H1 (cell line): ENCODE results near the gene USP36. TPM values are rescaled to one million over a fixed set of nuclear protein-coding genes. Genes with fewer than 3 reads are reported as not detected.

ENCODE experiments used
- CTCF ChIA-PET: fragments of 300-600 bp; sonication (Branson Sonifier 250); formaldehyde crosslinking; loops from one replicate; lab custom pipeline; 2021; ENCODE audit not compliant: partially characterized antibody; lab: Charles Lee
- POLR2A ChIA-PET: fragments of 300-600 bp; sonication (Branson Sonifier 250); formaldehyde crosslinking; loops from one replicate; lab custom pipeline; 2021; ENCODE audit warnings: inconsistent platforms; ENCODE audit not compliant: partially characterized antibody; lab: Charles Lee
- DNase-seq, 2 experiments: peaks; one replicate each; pipeline versions ENCODE4 v3.0.0 to v3.0.0-alpha.2; 2010 to 2022; ENCODE audit warnings: low spot score in 2 of 2, low read depth in 1 of 2, mixed read lengths in 1 of 2
- FAIRE-seq: peaks from 2 replicates; lab custom pipeline; 2011; peaks lifted over from hg19 to GRCh38; lab: Jason Lieb, UNC
- H2AFZ ChIP-seq: 2 replicates; pipeline ENCODE4 v1.8.1; 2012; ENCODE audit warnings: low read length, inconsistent platforms
- H2AK5ac ChIP-seq: 2 replicates; pipeline ENCODE4 v1.6.1; 2013; ENCODE audit warnings: low read depth, low read length
- H2BK120ac ChIP-seq: replicated peaks from 2 replicates; pipeline ENCODE3; 2013; ENCODE audit warnings: low read depth, low read length, inconsistent platforms
- H2BK12ac ChIP-seq: 2 replicates; pipeline ENCODE4 v1.6.1; 2013; ENCODE audit warnings: low read depth, low read length
- H2BK15ac ChIP-seq: 2 replicates; pipeline ENCODE4 v1.6.1; 2013; ENCODE audit warnings: low read length
- H2BK20ac ChIP-seq: 2 replicates; pipeline ENCODE4 v1.6.1; 2013; ENCODE audit warnings: low read length
- H2BK5ac ChIP-seq: 2 replicates; pipeline ENCODE4 v1.6.1; 2013; ENCODE audit warnings: low read depth, low read length
- H3K14ac ChIP-seq: 2 replicates; pipeline ENCODE4 v1.6.1; 2013; ENCODE audit warnings: inconsistent platforms; ENCODE audit not compliant: insufficient read length
- H3K18ac ChIP-seq: 2 replicates; pipeline ENCODE4 v1.6.1; 2013; ENCODE audit warnings: low read length; ENCODE audit errors: extremely low read depth
- H3K23ac ChIP-seq: 2 replicates; pipeline ENCODE4 v1.6.1; 2013; ENCODE audit warnings: inconsistent platforms; ENCODE audit not compliant: insufficient read length
- H3K23me2 ChIP-seq: 2 replicates; pipeline ENCODE4 v1.6.1; 2013; ENCODE audit warnings: low read depth, low read length
- H3K27ac ChIP-seq: 2 replicates; pipeline ENCODE4 v1.6.1; 2011; ENCODE audit warnings: low read depth, low read length, inconsistent platforms
- H3K27me3 ChIP-seq, 4 experiments: replicated peaks in 1 of 4; 1 replicate in 1 of 4; 2 replicates in 3 of 4; pipeline versions ENCODE4 v1.6.1 to v1.8.1; 2011 to 2013; ENCODE audit warnings: low read length in 3 of 4, mild to moderate bottlenecking in 3 of 4, inconsistent platforms in 2 of 4, mixed read lengths in 2 of 4, moderate library complexity in 1 of 4; ENCODE audit not compliant: control insufficient read depth in 3 of 4, insufficient read depth in 3 of 4; ENCODE audit errors: extremely low read depth in 1 of 4
- H3K36me3 ChIP-seq, 4 experiments: 2 replicates each; pipeline versions ENCODE4 v1.6.1 to v1.8.1; 2011 to 2013; ENCODE audit warnings: mild to moderate bottlenecking in 4 of 4, low read length in 3 of 4, moderate library complexity in 2 of 4, control low read depth in 1 of 4, inconsistent platforms in 1 of 4; ENCODE audit not compliant: insufficient read depth in 4 of 4, control insufficient read depth in 2 of 4
- H3K4ac ChIP-seq: replicated peaks from 2 replicates; pipeline ENCODE3; 2013; ENCODE audit warnings: low read length, low read depth, mixed read lengths, inconsistent platforms; ENCODE audit not compliant: insufficient read length
- H3K4me1 ChIP-seq, 4 experiments: replicated peaks in 1 of 4; 1 replicate in 1 of 4; 2 replicates in 3 of 4; pipeline versions ENCODE4 v1.6.1 to v1.8.1; 2011 to 2013; ENCODE audit warnings: low read length in 3 of 4, inconsistent platforms in 2 of 4, mixed read lengths in 1 of 4; ENCODE audit not compliant: insufficient read depth in 4 of 4, control insufficient read depth in 3 of 4
- H3K4me2 ChIP-seq, 2 experiments: 2 replicates each; pipeline versions ENCODE4 v1.6.1 to v1.8.1; 2011 to 2013; ENCODE audit warnings: low read depth in 2 of 2, low read length in 2 of 2, control low read depth in 1 of 2, inconsistent platforms in 1 of 2, mild to moderate bottlenecking in 1 of 2; ENCODE audit not compliant: insufficient read depth in 1 of 2
- H3K4me3 ChIP-seq, 4 experiments: fragments of 200-600, 300-600 bp in 1 of 4; sonication (generic), shearing (Covaris generic), sonication (Bioruptor Twin) in 1 of 4; 2 replicates each; pipeline versions ENCODE4 v1.5.1 to v1.8.1; 2011 to 2016; ENCODE audit warnings: low read length in 4 of 4, low read depth in 3 of 4, control low read depth in 2 of 4, inconsistent platforms in 2 of 4, mild to moderate bottlenecking in 2 of 4, mixed read lengths in 1 of 4, moderate library complexity in 1 of 4; ENCODE audit not compliant: insufficient read depth in 2 of 4; ENCODE audit errors: extremely low read depth in 1 of 4
- H3K56ac ChIP-seq: replicated peaks from 2 replicates; pipeline ENCODE3; 2013; ENCODE audit warnings: low read depth, mild to moderate bottlenecking, mixed read lengths, low read length, inconsistent platforms; ENCODE audit not compliant: insufficient read length
- H3K79me1 ChIP-seq: 2 replicates; pipeline ENCODE4 v1.6.1; 2013; ENCODE audit warnings: low read depth, low read length, control low read depth
- H3K79me2 ChIP-seq, 2 experiments: 2 replicates each; pipeline versions ENCODE4 v1.6.1 to v1.8.1; 2012 to 2013; ENCODE audit warnings: low read length in 2 of 2, mild to moderate bottlenecking in 2 of 2, inconsistent platforms in 1 of 2; ENCODE audit not compliant: insufficient read depth in 2 of 2, control insufficient read depth in 1 of 2
- H3K9ac ChIP-seq, 4 experiments: replicated peaks in 1 of 4; 1 replicate in 1 of 4; 2 replicates in 3 of 4; pipeline versions ENCODE4 v1.6.1 to v1.8.1; 2011 to 2013; ENCODE audit warnings: low read depth in 3 of 4, low read length in 3 of 4, control low read depth in 2 of 4, mild to moderate bottlenecking in 2 of 4, moderate library complexity in 2 of 4, inconsistent platforms in 1 of 4; ENCODE audit errors: extremely low read depth in 1 of 4
- H3K9me3 ChIP-seq, 2 experiments: 2 replicates each; pipeline versions ENCODE4 v1.6.1 to v1.8.1; 2012 to 2013; ENCODE audit warnings: mild to moderate bottlenecking in 2 of 2, moderate library complexity in 2 of 2, control low read depth in 1 of 2, inconsistent platforms in 1 of 2, low read depth in 1 of 2, low read length in 1 of 2, mixed read lengths in 1 of 2; ENCODE audit not compliant: insufficient read depth in 2 of 2
- H4K20me1 ChIP-seq, 2 experiments: replicated peaks in 1 of 2; 2 replicates each; pipeline versions ENCODE3 to v1.8.1; 2011 to 2013; ENCODE audit warnings: inconsistent platforms in 2 of 2, low read length in 2 of 2, mild to moderate bottlenecking in 1 of 2; ENCODE audit not compliant: insufficient read depth in 2 of 2, control insufficient read depth in 1 of 2
- H4K5ac ChIP-seq: 2 replicates; pipeline ENCODE4 v1.6.1; 2013; ENCODE audit warnings: low read length, low read depth, mixed read lengths, inconsistent platforms; ENCODE audit not compliant: insufficient read length
- H4K8ac ChIP-seq: 2 replicates; pipeline ENCODE4 v1.8.0; 2013; ENCODE audit warnings: mild to moderate bottlenecking, moderate library complexity, low read length, inconsistent platforms; ENCODE audit not compliant: insufficient read depth; ENCODE audit errors: extremely low read depth
- H4K91ac ChIP-seq: replicated peaks from 2 replicates; pipeline ENCODE3; 2013; ENCODE audit warnings: low read length, mixed read lengths, inconsistent platforms; ENCODE audit not compliant: insufficient read length
- BCL11A ChIP-seq, 2 experiments: IDR thresholded peaks; one replicate each; pipeline ENCODE4 v1.6.1; 2011; ENCODE audit warnings: low read depth in 2 of 2, low read length in 2 of 2, mild to moderate bottlenecking in 2 of 2
- KDM5A ChIP-seq: fragments of 200-600 bp; IDR thresholded peaks from 2 replicates; pipeline ENCODE4 v1.7.1; 2012; ENCODE audit warnings: mild to moderate bottlenecking, low read length, inconsistent platforms, mixed read lengths
- RNF2 ChIP-seq: fragments of 200-900, 300-1000 bp; sonication (generic); IDR thresholded peaks from 2 replicates; pipeline ENCODE4 v1.7.1; 2016; ENCODE audit warnings: borderline replicate concordance, low read depth, mild to moderate bottlenecking, antibody characterized with exemption, low read length; ENCODE audit not compliant: poor library complexity, severe bottlenecking; ENCODE audit errors: missing control alignments
- RXRA ChIP-seq: IDR thresholded peaks from 2 replicates; pipeline ENCODE4 v1.6.1; 2011; ENCODE audit warnings: low read depth, mild to moderate bottlenecking, low read length, moderate library complexity; ENCODE audit not compliant: insufficient read depth
- SIRT6 ChIP-seq: IDR thresholded peaks from one replicate; pipeline ENCODE4 v1.7.1; 2012; ENCODE audit warnings: low read length, inconsistent platforms
- TAF7 ChIP-seq: optimal IDR thresholded peaks from 2 replicates; pipeline ENCODE3; 2011; ENCODE audit warnings: low read depth, mild to moderate bottlenecking, inconsistent platforms, low read length, moderate library complexity, borderline replicate concordance
- WGBS, 2 experiments: shearing (Covaris generic) in 1 of 2; methylation state at CpG; one replicate each; pipeline versions ENCODE4 v1.1.6 to v1.1.7; 2013 to 2015; ENCODE audit warnings: low lambda C conversion rate in 2 of 2, mixed read lengths in 2 of 2, inconsistent platforms in 1 of 2, low coverage in 1 of 2, missing lambda C conversion rate in 1 of 2; ENCODE audit not compliant: insufficient replicate concordance in 2 of 2, insufficient coverage in 1 of 2, insufficient read length in 1 of 2; ENCODE audit errors: extremely low coverage in 1 of 2, missing lambda C conversion rate in 1 of 2; 5-methylcytosine and 5-hydroxymethylcytosine counted together
- polyA plus RNA-seq, 7 experiments: library from polyadenylated mRNA; depleted of rRNA in 3 of 7; stranded (reverse) in 5 of 7; unstranded in 2 of 7; fragments of >200 nt in 5 of 7; fragments of 200-250 nt in 2 of 7; gene quantifications; 1 replicate in 5 of 7; 2 replicates in 1 of 7; 4 replicates in 1 of 7; pipeline versions ENCODE4 v1.2.1 to v1.2.3, GENCODE V29; 2011 to 2013; ENCODE audit warnings: missing spikeins in 2 of 7, mixed read lengths in 2 of 7
- total RNA-seq: library from RNA; stranded (reverse); fragmentation: NEBNext Ultra II Directional; extraction: Animal tissue kit (Norgen Biotek cat#: 25700); gene quantifications from 2 replicates; pipeline ENCODE4 v1.2.1, GENCODE V29; 2021

The USP36 gene
- total and polyA plus RNA-seq, 2 of the 8 experiments (the other 6 are each of a cell fraction or from before 2014, with no cell fraction given) = 40.7 to 67.7 TPM

GRCh38 chr17:78777881-78778280 is 62.7 kb downstream of the USP36 start:
- Histone ChIP-seq H2AK5ac (0 out of 2 replicates have a peak overlapping the region, but pooled peaks have one; percentile 4), H3K79me1 (peaks cover 3% of the 10 kb centered on the region; the same call in 1 of the 2 replicates), H3K4me3 (no peak overlapping the region), H4K8ac (no peak overlapping the region), H2BK15ac (no peak overlapping the region), H3K9me3 (no peaks in the 10 kb centered on the region), H3K4ac (no peak overlapping the region), H2BK20ac (no peak overlapping the region), H3K23ac (no peak overlapping the region), H2AFZ (no peak overlapping the region), H3K36me3 (no peaks in the 10 kb centered on the region), H3K79me2 (no peaks in the 10 kb centered on the region; a peak in 1 of 4 replicates), H4K91ac (no peak overlapping the region), H3K4me2 (no peak overlapping the region), H3K14ac (no peak overlapping the region), H4K5ac (no peak overlapping the region), H2BK12ac (no peak overlapping the region), H3K27me3 (no peaks in the 10 kb centered on the region), H3K4me1 (peaks cover 0 to 3% (median 0%) of the 10 kb centered on the region in 4 experiments; a peak in 3 of 7 replicates), H2BK120ac (no peak overlapping the region), H2BK5ac (no peak overlapping the region), H3K9ac (no peak overlapping the region), H3K56ac (no peak overlapping the region), H3K27ac (no peak overlapping the region), H3K23me2 (peaks cover 7% of the 10 kb centered on the region; the same call in 1 of the 2 replicates), H3K18ac (no peak overlapping the region), H4K20me1 (peaks cover 0 to 5% of the 10 kb centered on the region in 2 experiments)
- TF ChIP-seq KDM5A (no peak), SIRT6 (no peak), TAF7 (no peak), RXRA (no peak), RNF2 (no peak), BCL11A (IDR thresholded peaks at IDR 0.05; ENCODE audit: low read depth in 2 of 2, low read length in 2 of 2) (no peak)
- POLR2A ChIA-PET = no interaction called here
- FAIRE-seq (no peak), DNase-seq (no peak)
- CTCF ChIA-PET = no interaction called here
- WGBS, 2 experiments = 98% methylated on average over 4 of the region's 4 CpGs; no CpG with 5 or more reads in 1 of the 2 experiments
